Kidney capillary endothelial cell (primary cell): ENCODE data around the gene ATF7IP2.
"Not testable (repeated sequence)": the region's sequence is repeated elsewhere in the genome, so short reads cannot be mapped to it uniquely, and the experiment has no call there.

Source experiments
- DNase-seq: peaks from one replicate; pipeline ENCODE4 v3.0.0-alpha.2; 2018; ENCODE audit warnings: low spot score

ATF7IP2 gene

GRCh38 chr16:10452208-10453158 is 66.6 kb downstream of the ATF7IP2 start:
- DNase-seq, result not testable (repeated sequence)

- DNase-seq, result no peak
Measured at GRCh38 chr16:10453159-10453510, 67.3 kb downstream of the ATF7IP2 start.

GRCh38 chr16:10465821-10466220 is 80.0 kb downstream of the ATF7IP2 start:
- DNase-seq, result no peak

GRCh38 chr16:10466313-10466712 is 80.5 kb downstream of the ATF7IP2 start:
- DNase-seq, result no peak

- no peak for DNase-seq
Measured at GRCh38 chr16:10466861-10467260, 81.0 kb downstream of the ATF7IP2 start.

- DNase-seq, result not testable (repeated sequence)
Measured at GRCh38 chr16:10476636-10477035, 90.8 kb downstream of the ATF7IP2 start.

- DNase-seq, result no peak
Measured at GRCh38 chr16:10480151-10480550, 94.3 kb downstream of the ATF7IP2 start.

- DNase-seq, result no peak
Measured at GRCh38 chr16:10485159-10485558, 99.3 kb downstream of the ATF7IP2 start.

GRCh38 chr16:10485698-10486382 is 100.0 kb downstream of the ATF7IP2 start:
- no peak for DNase-seq

GRCh38 chr16:10490141-10490540 is 104.3 kb downstream of the ATF7IP2 start:
- DNase-seq, result no peak

GRCh38 chr16:10493276-10493675 is 107.4 kb downstream of the ATF7IP2 start:
- DNase-seq, result no peak

- DNase-seq, result no peak
Measured at GRCh38 chr16:10494343-10495030, 108.6 kb downstream of the ATF7IP2 start.

- DNase-seq, result no peak
Measured at GRCh38 chr16:10495031-10495345, 109.1 kb downstream of the ATF7IP2 start.

GRCh38 chr16:10497132-10498101 is 111.6 kb downstream of the ATF7IP2 start:
- no peak for DNase-seq

- DNase-seq, result no peak
Measured at GRCh38 chr16:10500582-10500981, 114.7 kb downstream of the ATF7IP2 start.

GRCh38 chr16:10501016-10501607 is 115.3 kb downstream of the ATF7IP2 start:
- no peak for DNase-seq

GRCh38 chr16:10502776-10503175 is 116.9 kb downstream of the ATF7IP2 start:
- DNase-seq, result no peak

- DNase-seq, result no peak
Measured at GRCh38 chr16:10504404-10504885, 118.6 kb downstream of the ATF7IP2 start.

- DNase-seq, result not testable (repeated sequence)
Measured at GRCh38 chr16:10505286-10505685, 119.4 kb downstream of the ATF7IP2 start.

- peak; percentile 72 for DNase-seq
Measured at GRCh38 chr16:10509534-10510025, 123.7 kb downstream of the ATF7IP2 start.

- no peak for DNase-seq
Measured at GRCh38 chr16:10510279-10510678, 124.4 kb downstream of the ATF7IP2 start.
